HG03135 (cell line): ENCODE results near the gene EYA4.

Source experiments
- ATAC-seq: cut with Tn5 transposase; IDR thresholded peaks from one replicate; pipeline ENCODE4 v1.9.1; 2021; ENCODE audit warnings: mild to moderate bottlenecking, moderate library complexity; ENCODE audit not compliant: unreplicated experiment

Gene EYA4

GRCh38 chr6:133441491-133441890 lies 200.3 kb downstream of the EYA4 start:
- ATAC-seq = no peak

DNA sequence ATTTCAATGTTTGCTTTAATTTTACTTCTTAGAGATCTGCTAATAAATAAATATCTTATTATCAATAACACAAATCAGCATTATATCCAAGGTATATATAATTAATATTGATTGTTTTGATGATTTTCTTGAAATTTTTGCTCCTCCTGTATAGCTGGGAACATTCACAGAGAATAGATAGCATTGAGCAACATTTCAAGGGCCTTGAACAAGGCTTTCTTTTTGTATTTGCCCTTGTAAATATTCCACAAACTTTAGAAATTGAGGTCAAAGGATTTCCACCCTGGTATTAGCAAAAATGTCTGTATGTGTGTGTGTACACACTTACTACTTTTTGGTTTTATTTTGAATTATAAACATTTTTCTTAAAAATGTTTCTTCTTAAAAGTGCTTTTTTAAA lies 205.6 kb downstream of the EYA4 start:
- ATAC-seq = no peak

DNA sequence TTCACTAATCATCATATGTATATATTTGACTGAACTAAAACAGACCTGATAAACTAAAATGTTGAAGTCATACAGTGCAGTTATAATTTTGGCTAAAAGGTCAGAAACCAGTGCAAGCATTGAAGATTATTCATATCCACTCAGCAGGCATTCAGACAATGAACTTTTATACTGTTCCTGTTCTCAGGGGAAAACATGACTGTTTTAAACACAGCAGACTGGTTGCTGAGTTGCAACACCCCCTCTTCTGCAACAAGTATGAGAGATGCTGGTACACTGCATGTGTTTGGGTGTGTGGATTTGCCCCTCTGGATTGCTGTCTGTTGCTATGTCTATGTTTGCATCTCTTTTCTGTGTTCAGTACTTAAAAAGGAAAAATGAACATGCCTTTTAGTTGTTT lies 206.8 kb downstream of the EYA4 start:
- ATAC-seq = no peak

DNA sequence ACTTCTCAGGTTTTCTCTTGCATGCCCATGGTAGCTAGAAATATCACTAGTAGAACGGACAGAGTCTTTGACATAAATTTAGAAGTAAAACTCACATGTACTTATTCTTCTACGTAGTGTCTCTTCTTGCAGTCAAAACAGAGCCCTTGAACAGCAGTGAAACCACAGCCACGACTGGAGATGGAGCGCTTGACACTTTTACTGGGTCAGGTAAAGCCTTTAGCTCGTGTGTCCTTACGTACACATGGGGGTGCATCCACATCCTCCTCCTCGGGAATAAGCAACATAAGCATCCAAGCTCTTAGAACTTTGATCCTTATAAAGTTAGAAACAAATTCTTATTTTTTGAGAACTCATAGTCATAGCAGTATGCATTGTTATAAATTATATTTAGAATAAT lies 215.3 kb downstream of the EYA4 start:
- ATAC-seq = no peak

- no peak for ATAC-seq
Measured at GRCh38 chr6:133456944-133457343, 215.8 kb downstream of the EYA4 start.

DNA sequence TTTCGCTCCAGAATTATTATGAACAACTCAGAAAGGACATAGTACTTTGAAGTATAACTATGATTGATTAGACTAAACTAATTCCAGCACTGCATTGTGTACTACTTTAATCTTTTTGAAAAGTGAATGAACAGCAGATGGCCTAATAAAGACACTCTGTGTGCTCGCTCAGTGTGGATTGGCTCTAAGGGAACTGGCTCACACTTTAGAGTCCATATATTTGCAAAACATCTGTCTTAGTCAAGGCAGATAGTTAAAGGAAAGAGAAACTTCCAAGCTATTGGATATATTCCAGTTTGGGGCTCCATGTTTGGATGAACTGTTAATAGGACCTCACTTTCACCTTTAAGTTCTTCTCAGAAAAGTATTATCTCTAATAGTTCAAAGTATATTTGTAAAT lies 218.9 kb downstream of the EYA4 start:
- no peak for ATAC-seq

- no peak for ATAC-seq
Measured at GRCh38 chr6:133463790-133464189, 222.6 kb downstream of the EYA4 start.

DNA sequence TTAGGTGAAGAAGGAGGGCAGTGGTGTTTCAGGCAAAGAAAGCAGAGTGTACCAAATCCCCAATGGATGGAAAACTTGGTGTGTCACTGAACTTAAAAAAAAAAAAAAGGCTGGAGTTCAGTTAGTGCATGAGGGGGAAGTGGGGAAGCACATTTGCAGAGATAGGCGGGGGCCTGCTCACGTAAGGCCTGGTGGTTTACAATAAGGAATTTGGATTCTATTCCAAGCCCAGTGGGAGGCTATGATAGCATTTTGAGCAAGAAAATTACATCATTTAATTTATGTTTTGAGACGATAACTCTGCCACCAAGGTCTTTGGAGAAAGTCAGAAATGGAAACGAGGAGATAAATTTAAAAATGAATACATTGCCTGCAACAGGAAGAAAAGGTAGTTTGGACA lies 225.5 kb downstream of the EYA4 start:
- no peak for ATAC-seq

DNA sequence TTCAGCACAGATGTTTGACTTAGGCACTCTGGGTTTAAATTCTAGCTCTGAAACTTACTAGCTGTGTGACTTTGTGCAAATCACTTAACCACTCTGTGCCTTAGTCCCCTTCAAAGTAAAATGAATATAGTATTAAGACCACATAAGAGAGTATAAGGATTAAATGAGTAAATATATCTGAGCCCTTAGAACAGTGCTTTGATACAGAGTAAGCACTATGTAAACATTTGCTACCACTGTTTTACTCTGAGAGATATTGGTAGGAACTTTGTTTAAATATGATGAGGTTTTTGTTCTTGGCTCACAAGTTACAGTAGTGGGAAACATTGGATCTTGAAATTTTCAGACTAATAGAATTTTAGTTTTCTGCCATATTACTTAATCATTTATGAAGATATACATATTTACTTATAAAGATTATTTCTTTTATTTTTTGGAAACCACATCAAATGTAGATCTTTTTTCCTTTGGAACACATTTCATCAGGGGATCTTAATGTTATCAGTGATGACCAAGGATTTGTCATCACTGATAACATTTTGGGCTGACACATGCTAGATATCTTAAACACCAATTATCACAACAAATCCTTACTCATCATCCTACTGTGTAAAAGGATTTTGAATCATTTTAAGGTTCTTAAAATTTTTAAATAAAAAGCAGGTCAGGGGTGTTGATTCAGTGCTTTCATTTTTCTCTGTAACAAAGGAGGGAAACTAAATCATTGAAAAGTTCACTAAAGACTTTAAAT lies 226.2 kb downstream of the EYA4 start:
- no peak for ATAC-seq

GRCh38 chr6:133467982-133468380 lies 226.8 kb downstream of the EYA4 start:
- no peak for ATAC-seq

DNA sequence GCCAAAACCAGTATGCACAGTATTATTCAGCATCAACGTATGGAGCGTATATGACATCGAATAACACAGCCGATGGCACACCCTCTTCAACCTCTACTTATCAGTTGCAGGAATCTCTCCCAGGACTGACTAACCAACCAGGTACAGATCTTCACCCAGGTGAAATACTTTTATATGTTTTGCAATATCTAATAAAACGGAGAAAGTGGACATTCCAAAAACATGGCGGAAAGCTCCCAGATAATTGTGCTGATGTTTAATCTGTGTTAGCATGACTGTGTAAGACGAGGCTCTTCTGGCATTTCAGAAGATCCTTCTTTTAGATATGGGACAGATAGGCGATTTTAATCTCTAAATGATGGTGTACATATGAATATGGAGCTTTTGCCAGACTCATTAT lies 227.4 kb downstream of the EYA4 start:
- no peak for ATAC-seq

- no peak for ATAC-seq
Measured at GRCh38 chr6:133474516-133474915, 233.4 kb downstream of the EYA4 start.

GRCh38 chr6:133478673-133479072 lies 237.5 kb downstream of the EYA4 start:
- ATAC-seq = no peak

- no peak for ATAC-seq
Measured at GRCh38 chr6:133487174-133487573, 246.0 kb downstream of the EYA4 start.

DNA sequence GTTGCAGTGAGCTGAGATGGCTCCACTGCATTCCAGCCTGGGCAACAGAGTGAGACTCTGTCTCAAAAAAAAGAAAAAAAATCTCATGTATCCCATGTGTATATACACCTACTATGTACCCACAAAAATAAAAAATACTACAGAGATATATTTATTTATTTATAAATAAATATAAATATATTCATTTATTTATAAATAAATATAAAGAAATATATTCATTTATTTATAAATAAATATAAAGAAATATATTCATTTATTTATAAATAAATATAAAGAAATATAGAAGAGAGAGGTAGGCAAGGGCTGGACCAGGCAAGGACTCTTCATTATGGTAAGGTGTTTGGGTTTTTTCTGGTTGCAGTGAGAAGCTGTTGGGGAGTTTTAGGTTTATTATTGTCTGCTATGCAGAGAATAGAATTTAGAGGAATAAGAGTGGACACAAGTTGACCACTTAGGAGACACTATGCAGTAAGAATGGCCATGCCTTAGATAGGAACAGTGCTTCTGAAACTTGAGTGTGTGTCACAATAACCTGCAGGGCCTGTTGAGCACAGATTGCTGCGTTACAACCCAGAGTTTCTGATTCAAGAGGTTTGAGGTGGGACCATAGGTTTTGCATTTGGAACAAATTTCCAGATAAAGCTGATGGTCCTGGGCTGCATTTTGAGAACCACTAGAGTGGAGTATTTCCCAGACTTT lies 254.2 kb downstream of the EYA4 start:
- no peak for ATAC-seq

DNA sequence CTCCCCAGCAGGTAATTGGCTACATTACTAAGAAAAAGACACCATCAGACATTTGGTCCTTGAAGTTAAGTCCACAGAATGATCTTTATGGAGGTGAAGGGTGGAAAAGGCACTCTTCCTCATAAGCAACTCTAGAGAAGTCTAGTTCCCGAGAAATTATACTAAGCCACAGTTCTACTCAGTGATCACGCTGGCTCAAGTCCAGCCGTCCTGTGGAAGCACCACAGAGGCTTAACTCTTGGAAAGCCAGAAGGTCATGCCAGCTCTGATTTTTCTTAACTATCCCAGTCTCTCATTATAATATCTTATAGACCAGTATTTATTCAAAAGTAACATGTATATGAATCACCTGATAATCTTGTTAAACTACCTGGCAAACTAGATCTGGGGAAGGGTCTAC lies 258.5 kb downstream of the EYA4 start:
- ATAC-seq = no peak

DNA sequence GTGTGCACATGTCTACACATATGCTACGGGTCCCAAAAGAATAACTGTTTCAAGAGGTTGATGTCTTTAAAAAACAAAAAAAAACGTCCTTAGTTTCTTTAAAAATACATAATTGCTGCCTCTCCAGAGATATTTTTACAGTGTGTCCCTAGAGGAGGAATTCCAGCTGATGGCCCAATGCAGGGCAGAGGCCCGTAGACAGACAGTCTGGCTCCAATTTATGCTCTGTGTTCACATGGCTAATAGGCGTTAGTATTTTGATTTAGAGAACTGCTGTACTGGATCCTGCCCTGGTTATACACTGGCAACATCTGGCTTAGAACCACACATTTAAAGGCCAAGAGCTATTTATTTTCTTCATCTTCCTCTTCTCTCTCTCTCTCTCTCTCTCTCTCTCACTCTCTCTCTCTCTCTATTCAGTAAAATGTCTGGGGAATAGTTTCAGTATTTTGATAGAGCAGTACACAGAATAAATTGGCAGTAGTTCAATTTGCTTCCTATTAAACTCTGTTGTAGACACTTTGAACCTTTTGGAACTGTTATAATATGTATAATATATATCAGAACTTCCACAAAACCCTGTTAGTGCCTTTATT lies 260.6 kb downstream of the EYA4 start:
- ATAC-seq = no peak

DNA sequence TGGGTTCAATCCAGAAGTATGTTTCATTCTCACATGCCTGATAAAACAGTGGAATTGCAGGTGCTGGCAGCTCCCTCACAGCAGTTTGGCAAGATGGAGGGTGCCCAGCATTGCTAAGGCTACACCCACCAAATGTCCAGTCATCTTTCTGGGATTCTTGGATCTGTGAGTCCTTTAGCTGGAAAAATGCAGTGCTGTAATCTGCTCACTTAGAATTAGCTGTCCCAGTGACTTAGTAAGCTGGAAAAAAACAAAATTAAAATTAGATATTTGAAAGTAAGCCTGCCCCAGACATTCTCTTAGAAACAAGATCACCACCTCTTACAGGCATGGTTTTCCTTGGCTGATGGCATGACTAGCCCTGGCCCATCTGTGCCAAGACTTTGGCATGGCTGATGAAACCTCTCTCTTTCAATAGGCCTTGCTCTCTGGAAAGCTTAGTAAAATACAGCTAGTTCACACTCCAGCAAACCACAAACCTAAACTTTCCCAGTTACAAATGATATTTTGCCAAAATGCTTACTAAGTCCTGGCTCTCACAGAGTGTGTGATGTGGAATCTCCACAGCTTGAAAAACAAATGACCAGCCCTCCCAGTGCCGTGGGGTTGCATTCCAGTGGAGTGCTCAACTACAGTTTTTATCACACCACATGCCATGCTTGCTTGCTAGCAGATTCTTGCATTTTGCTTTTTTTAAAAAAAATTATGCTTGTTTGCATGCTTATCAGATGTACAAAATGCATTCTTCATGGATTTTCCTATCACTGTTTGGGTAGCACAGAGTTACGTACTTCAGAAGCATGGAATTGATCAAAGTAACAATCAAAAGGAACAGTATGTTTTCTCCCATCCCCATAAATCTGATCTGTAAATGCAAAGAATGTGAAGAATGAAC lies 261.5 kb downstream of the EYA4 start:
- no peak for ATAC-seq

- ATAC-seq = no peak
Measured at GRCh38 chr6:133503336-133503729, 262.2 kb downstream of the EYA4 start.

GRCh38 chr6:133504158-133504557 lies 263.0 kb downstream of the EYA4 start:
- no peak for ATAC-seq

- ATAC-seq = no peak
Measured at GRCh38 chr6:133504761-133505160, 263.6 kb downstream of the EYA4 start.
